H1 (cell line): ENCODE data around the gene NRXN3. TPM values are rescaled to one million over a fixed set of nuclear protein-coding genes. Genes with fewer than 3 reads are reported as not detected.

ENCODE experiments used
- ASH2L ChIP-seq: fragments of 200-600, 300-600 bp; sonication (generic); IDR thresholded peaks from one replicate; pipeline ENCODE4 v1.7.1; 2017; ENCODE audit warnings: low read length
- BACH1 ChIP-seq: IDR thresholded peaks from 2 replicates; pipeline ENCODE4 v1.6.1; 2012; ENCODE audit warnings: low read length, improper control_type of control experiment
- POLR2AphosphoS5 ChIP-seq: IDR thresholded peaks from 2 replicates; pipeline ENCODE4 v1.6.1; 2011; ENCODE audit warnings: low read depth, low read length
- RBBP5 ChIP-seq: IDR thresholded peaks from 2 replicates; pipeline ENCODE4 v1.7.1; 2012; ENCODE audit warnings: low read depth, mild to moderate bottlenecking, inconsistent platforms, low read length, moderate library complexity, borderline replicate concordance
- RXRA ChIP-seq: IDR thresholded peaks from 2 replicates; pipeline ENCODE4 v1.6.1; 2011; ENCODE audit warnings: low read depth, mild to moderate bottlenecking, low read length, moderate library complexity; ENCODE audit not compliant: insufficient read depth
- SRF ChIP-seq: IDR thresholded peaks from 2 replicates; pipeline ENCODE4 v1.6.1; 2011; ENCODE audit warnings: mild to moderate bottlenecking, low read depth, low read length, moderate library complexity
- polyA plus RNA-seq, 7 experiments: library from polyadenylated mRNA; depleted of rRNA in 3 of 7; stranded (reverse) in 5 of 7; unstranded in 2 of 7; fragments of >200 nt in 5 of 7; fragments of 200-250 nt in 2 of 7; gene quantifications; 1 replicate in 5 of 7; 2 replicates in 1 of 7; 4 replicates in 1 of 7; pipeline versions ENCODE4 v1.2.1 to v1.2.3, GENCODE V29; 2011 to 2013; ENCODE audit warnings: missing spikeins in 2 of 7, mixed read lengths in 2 of 7
- total RNA-seq: library from RNA; stranded (reverse); fragmentation: NEBNext Ultra II Directional; extraction: Animal tissue kit (Norgen Biotek cat#: 25700); gene quantifications from 2 replicates; pipeline ENCODE4 v1.2.1, GENCODE V29; 2021

NRXN3 gene
- total and polyA plus RNA-seq, 2 of the 8 experiments (the other 6 are each of a cell fraction or from before 2014, with no cell fraction given), result 2.6 to 4.1 TPM

GRCh38 chr14:79299162-79299561 is 1129.0 kb downstream of the NRXN3 start (continued):
- no peak for TF ChIP-seq SRF
- TF ChIP-seq BACH1, result no peak
- no peak for TF ChIP-seq POLR2AphosphoS5
- TF ChIP-seq RXRA, result no peak
- no peak for TF ChIP-seq ASH2L
- no peak for TF ChIP-seq RBBP5
